Astrocyte (in vitro differentiated cells and primary cell): ENCODE measurements around the gene ELF3. TPM values are rescaled to one million over a fixed set of nuclear protein-coding genes. Genes with fewer than 3 reads are reported as not detected.

ENCODE experiments used
- DNase-seq: peaks from one replicate; pipeline ENCODE4 v3.0.0-alpha.2; 2010; ENCODE audit warnings: low read depth
- FAIRE-seq: peaks from 2 replicates; lab custom pipeline; 2011; peaks lifted over from hg19 to GRCh38; lab: Jason Lieb, UNC
- H2AFZ ChIP-seq: 2 replicates; pipeline ENCODE4 v1.6.0; 2012; ENCODE audit warnings: low read depth, low read length, inconsistent platforms
- H3K27ac ChIP-seq: 2 replicates; pipeline ENCODE4 v1.5.1; 2011; ENCODE audit warnings: low read depth, low read length, inconsistent platforms
- H3K27me3 ChIP-seq: 2 replicates; pipeline ENCODE4 v1.6.0; 2011; ENCODE audit warnings: low read length, inconsistent platforms; ENCODE audit not compliant: insufficient read depth
- H3K36me3 ChIP-seq: 2 replicates; pipeline ENCODE4 v1.5.1; 2011; ENCODE audit warnings: low read length, inconsistent platforms; ENCODE audit not compliant: insufficient read depth
- H3K4me1 ChIP-seq: 2 replicates; pipeline ENCODE4 v1.5.1; 2011; ENCODE audit warnings: low read length, inconsistent platforms; ENCODE audit not compliant: insufficient read depth
- H3K4me2 ChIP-seq: 2 replicates; pipeline ENCODE4 v1.6.0; 2012; ENCODE audit warnings: low read length, inconsistent platforms
- H3K4me3 ChIP-seq: 2 replicates; pipeline ENCODE4 v1.5.1; 2011; ENCODE audit warnings: low read depth, mild to moderate bottlenecking, low read length, inconsistent platforms; ENCODE audit not compliant: insufficient read depth
- H3K79me2 ChIP-seq: 2 replicates; pipeline ENCODE4 v1.6.0; 2012; ENCODE audit warnings: mild to moderate bottlenecking, low read length, inconsistent platforms; ENCODE audit not compliant: insufficient read depth
- H3K9ac ChIP-seq: 2 replicates; pipeline ENCODE4 v1.6.0; 2012; ENCODE audit warnings: mild to moderate bottlenecking, low read length, inconsistent platforms
- H3K9me3 ChIP-seq: 2 replicates; pipeline ENCODE4 v1.5.1; 2012; ENCODE audit warnings: low read depth, mild to moderate bottlenecking, low read length, inconsistent platforms; ENCODE audit not compliant: insufficient read depth
- H4K20me1 ChIP-seq: 2 replicates; pipeline ENCODE4 v1.6.0; 2012; ENCODE audit warnings: low read length, inconsistent platforms; ENCODE audit not compliant: insufficient read depth
- H3K27ac Mint-ChIP-seq: one replicate; pipeline ENCODE4 v1.8.0; 2021; ENCODE audit warnings: mild to moderate bottlenecking, mixed read lengths; ENCODE audit not compliant: unreplicated experiment
- H3K27me3 Mint-ChIP-seq: one replicate; pipeline ENCODE4 v1.8.0; 2021; ENCODE audit warnings: low read depth, mixed read lengths; ENCODE audit not compliant: unreplicated experiment
- H3K36me3 Mint-ChIP-seq: one replicate; pipeline ENCODE4 v1.8.0; 2021; ENCODE audit warnings: low read depth, mixed read lengths; ENCODE audit not compliant: unreplicated experiment
- H3K4me1 Mint-ChIP-seq: one replicate; pipeline ENCODE4 v1.8.0; 2021; ENCODE audit warnings: low read depth, mixed read lengths; ENCODE audit not compliant: unreplicated experiment
- H3K4me3 Mint-ChIP-seq: one replicate; pipeline ENCODE4 v1.8.0; 2021; ENCODE audit warnings: mild to moderate bottlenecking, moderate library complexity, mixed read lengths; ENCODE audit not compliant: unreplicated experiment
- H3K9me3 Mint-ChIP-seq: one replicate; pipeline ENCODE4 v1.8.0; 2021; ENCODE audit warnings: mild to moderate bottlenecking, mixed read lengths; ENCODE audit not compliant: unreplicated experiment
- EZH2 ChIP-seq: IDR thresholded peaks from 2 replicates; pipeline ENCODE4 v1.6.1; 2012; ENCODE audit warnings: mild to moderate bottlenecking, low read length, inconsistent platforms; ENCODE audit not compliant: insufficient read depth
- total RNA-seq: library from RNA; stranded (reverse); gene quantifications from 2 replicates; pipeline ENCODE4 v1.2.1, GENCODE V29; 2021
- TF ChIP-seq, protein P1 (sequence below): IDR thresholded peaks from 2 replicates; pipeline ENCODE4 v1.5.1; 2011; ENCODE audit warnings: low read depth, mild to moderate bottlenecking, inconsistent platforms, low read length, moderate library complexity; ENCODE audit not compliant: insufficient read depth

ELF3 gene
- total RNA-seq, 1 donor from 2014 or later, result 2.9 TPM

GRCh38 chr1:201989354-201990128 is 20.8 kb upstream of the ELF3 start:
- no peak overlapping the region for H2AFZ ChIP-seq
- TF ChIP-seq, protein P1, sequence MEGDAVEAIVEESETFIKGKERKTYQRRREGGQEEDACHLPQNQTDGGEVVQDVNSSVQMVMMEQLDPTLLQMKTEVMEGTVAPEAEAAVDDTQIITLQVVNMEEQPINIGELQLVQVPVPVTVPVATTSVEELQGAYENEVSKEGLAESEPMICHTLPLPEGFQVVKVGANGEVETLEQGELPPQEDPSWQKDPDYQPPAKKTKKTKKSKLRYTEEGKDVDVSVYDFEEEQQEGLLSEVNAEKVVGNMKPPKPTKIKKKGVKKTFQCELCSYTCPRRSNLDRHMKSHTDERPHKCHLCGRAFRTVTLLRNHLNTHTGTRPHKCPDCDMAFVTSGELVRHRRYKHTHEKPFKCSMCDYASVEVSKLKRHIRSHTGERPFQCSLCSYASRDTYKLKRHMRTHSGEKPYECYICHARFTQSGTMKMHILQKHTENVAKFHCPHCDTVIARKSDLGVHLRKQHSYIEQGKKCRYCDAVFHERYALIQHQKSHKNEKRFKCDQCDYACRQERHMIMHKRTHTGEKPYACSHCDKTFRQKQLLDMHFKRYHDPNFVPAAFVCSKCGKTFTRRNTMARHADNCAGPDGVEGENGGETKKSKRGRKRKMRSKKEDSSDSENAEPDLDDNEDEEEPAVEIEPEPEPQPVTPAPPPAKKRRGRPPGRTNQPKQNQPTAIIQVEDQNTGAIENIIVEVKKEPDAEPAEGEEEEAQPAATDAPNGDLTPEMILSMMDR, result no peak
- no peak for TF ChIP-seq EZH2
- H3K79me2 ChIP-seq, result peaks cover 27% of the 10 kb centered on the region
- no peak overlapping the region for H3K9ac ChIP-seq
- H3K4me1 ChIP-seq, result no peaks in the 10 kb centered on the region
- DNase-seq (no peak), FAIRE-seq (no peak)
- H3K4me2 ChIP-seq, result no peak overlapping the region
- H3K4me3 ChIP-seq, result no peak overlapping the region
- H3K4me1 Mint-ChIP-seq, result peaks cover 6% of the 10 kb centered on the region
- no peak overlapping the region for H3K4me3 Mint-ChIP-seq
- peaks cover 38% of the 10 kb centered on the region for H4K20me1 ChIP-seq
- no peak overlapping the region for H3K27ac ChIP-seq
- no peak overlapping the region for H3K27ac Mint-ChIP-seq
- H3K9me3 ChIP-seq, result no peaks in the 10 kb centered on the region
- peaks cover 2% of the 10 kb centered on the region for H3K9me3 Mint-ChIP-seq
- H3K36me3 ChIP-seq, result peaks cover 30% of the 10 kb centered on the region
- H3K36me3 Mint-ChIP-seq, result peaks cover 27% of the 10 kb centered on the region
- H3K27me3 ChIP-seq, result no peaks in the 10 kb centered on the region
- H3K27me3 Mint-ChIP-seq, result no peaks in the 10 kb centered on the region

DNA sequence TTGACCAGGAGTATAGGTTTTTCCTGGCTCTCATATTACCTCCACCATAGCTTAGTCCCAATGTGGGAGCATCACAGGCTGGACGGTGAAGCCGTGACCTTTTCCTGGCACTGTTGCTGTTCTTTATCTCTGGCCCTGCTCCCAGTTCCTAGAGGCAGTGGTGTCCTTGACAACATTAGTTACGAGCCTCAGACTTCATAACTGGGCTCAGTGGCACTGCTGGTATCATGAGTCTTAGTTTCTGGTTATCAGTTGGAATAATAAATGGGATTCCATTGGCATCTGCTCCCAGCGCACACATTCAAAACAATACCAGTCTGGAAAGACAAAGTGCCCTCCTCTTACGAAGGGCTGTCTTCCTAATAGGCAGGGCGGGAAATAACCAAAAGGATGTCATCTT is 20.0 kb upstream of the ELF3 start:
- TF ChIP-seq, protein P1, result no peak
- no peak for TF ChIP-seq EZH2
- Histone ChIP-seq H3K9ac (no peak overlapping the region), H3K9me3 (no peaks in the 10 kb centered on the region), H4K20me1 (peaks cover 37% of the 10 kb centered on the region), H3K27me3 (no peaks in the 10 kb centered on the region), H3K4me1 (no peaks in the 10 kb centered on the region), H2AFZ (no peak overlapping the region), H3K4me2 (no peak overlapping the region), H3K4me3 (no peak overlapping the region), H3K36me3 (peaks cover 30% of the 10 kb centered on the region), H3K79me2 (peaks cover 18% of the 10 kb centered on the region), H3K27ac (no peak overlapping the region)
- no peak overlapping the region for H3K4me3 Mint-ChIP-seq
- FAIRE-seq (no peak), DNase-seq (no peak)
- H3K27me3 Mint-ChIP-seq, result no peaks in the 10 kb centered on the region
- peaks cover 2% of the 10 kb centered on the region for H3K9me3 Mint-ChIP-seq
- H3K4me1 Mint-ChIP-seq, result peaks cover 5% of the 10 kb centered on the region
- H3K27ac Mint-ChIP-seq, result no peak overlapping the region
- peaks cover 29% of the 10 kb centered on the region for H3K36me3 Mint-ChIP-seq

GRCh38 chr1:201999625-202000238 is 10.7 kb upstream of the ELF3 start:
- Histone ChIP-seq H3K79me2 (no peaks in the 10 kb centered on the region), H3K27ac (no peak overlapping the region), H3K9me3 (no peaks in the 10 kb centered on the region), H3K9ac (no peak overlapping the region), H3K4me3 (no peak overlapping the region), H3K4me1 (no peaks in the 10 kb centered on the region), H3K4me2 (no peak overlapping the region), H3K36me3 (peaks cover 56% of the 10 kb centered on the region), H3K27me3 (no peaks in the 10 kb centered on the region), H4K20me1 (peaks cover 15% of the 10 kb centered on the region), H2AFZ (no peak overlapping the region)
- no peak overlapping the region for H3K27ac Mint-ChIP-seq
- no peak for DNase-seq
- H3K27me3 Mint-ChIP-seq, result no peaks in the 10 kb centered on the region
- H3K36me3 Mint-ChIP-seq, result peaks cover 42% of the 10 kb centered on the region
- FAIRE-seq, result no peak
- TF ChIP-seq, protein P1, result peak; percentile 82
- TF ChIP-seq EZH2, result no peak
- no peaks in the 10 kb centered on the region for H3K9me3 Mint-ChIP-seq
- H3K4me1 Mint-ChIP-seq, result no peaks in the 10 kb centered on the region
- H3K4me3 Mint-ChIP-seq, result no peak overlapping the region
